Fibroblast of skin of abdomen (primary cell): Measurements from ENCODE around the gene ATP5F1C.
A peak's percentile ranks its signal among the peaks of the same experiment; 100 is the strongest.
"Not testable (repeated sequence)": the region's sequence is repeated elsewhere in the genome, so short reads cannot be mapped to it uniquely, and the experiment has no call there.

ENCODE experiments used
- DNase-seq: peaks from one replicate; pipeline ENCODE4 v3.0.0-alpha.2; 2013

Gene ATP5F1C

GRCh38 chr10:7794251-7795026, 6.5 kb downstream of the ATP5F1C start:
- no peak for DNase-seq

GRCh38 chr10:7795605-7796004, 7.6 kb downstream of the ATP5F1C start:
- DNase-seq: no peak

GRCh38 chr10:7797582-7797981, 9.6 kb downstream of the ATP5F1C start:
- peak; percentile 89 for DNase-seq

GRCh38 chr10:7802606-7803005, 14.6 kb downstream of the ATP5F1C start:
- no peak for DNase-seq

GRCh38 chr10:7804216-7804615, 16.2 kb downstream of the ATP5F1C start:
- DNase-seq: no peak

- no peak for DNase-seq
These were observed 16.8 kb downstream of the ATP5F1C start for GRCh38 chr10:7804741-7805140.

- no peak for DNase-seq
These were observed 20.8 kb downstream of the ATP5F1C start for GRCh38 chr10:7808686-7809267.

GRCh38 chr10:7810443-7810842, 22.5 kb downstream of the ATP5F1C start:
- DNase-seq: no peak

GRCh38 chr10:7811000-7811399, 23.0 kb downstream of the ATP5F1C start:
- DNase-seq: no peak

- not testable (repeated sequence) for DNase-seq
These were observed 23.8 kb downstream of the ATP5F1C start for GRCh38 chr10:7811743-7812142.

GRCh38 chr10:7813481-7813880, 25.5 kb downstream of the ATP5F1C start:
- no peak for DNase-seq

- no peak for DNase-seq
These were observed 29.6 kb downstream of the ATP5F1C start for GRCh38 chr10:7817576-7817975.

GRCh38 chr10:7817984-7818294, 30.0 kb downstream of the ATP5F1C start:
- DNase-seq: no peak

GRCh38 chr10:7818295-7819120, 30.5 kb downstream of the ATP5F1C start, which contains the start of gene TAF3:
Gene TAF3 (plus strand): TSS chr10:7818505. CDS start chr10:7818710, 205 bp downstream.
- peak; percentile 83 for DNase-seq

- DNase-seq: peak; percentile 29
These were observed 31.1 kb downstream of the ATP5F1C start for GRCh38 chr10:7819121-7819460.

- DNase-seq: no peak
These were observed 36.3 kb downstream of the ATP5F1C start for GRCh38 chr10:7824251-7824650.

GRCh38 chr10:7826971-7827370, 39.0 kb downstream of the ATP5F1C start:
- DNase-seq: peak; percentile 27

GRCh38 chr10:7829289-7829834, 41.4 kb downstream of the ATP5F1C start:
- no peak for DNase-seq

- peak; percentile 21 for DNase-seq
These were observed 44.1 kb downstream of the ATP5F1C start for GRCh38 chr10:7832060-7832459.

GRCh38 chr10:7833210-7833609, 45.2 kb downstream of the ATP5F1C start:
- no peak for DNase-seq

GRCh38 chr10:7834262-7834661, 46.3 kb downstream of the ATP5F1C start:
- DNase-seq: no peak

GRCh38 chr10:7836571-7836970, 48.6 kb downstream of the ATP5F1C start:
- no peak for DNase-seq

GRCh38 chr10:7846591-7846990, 58.6 kb downstream of the ATP5F1C start:
- peak; percentile 38 for DNase-seq
